ENCODE results near the gene ADGRL3.

Gene ADGRL3

GRCh38 chr4:61571761-61572559 is 371.8 kb downstream of the ADGRL3 start:
- H3K27ac ChIP-seq (ENCODE audit: low read depth, low read length), result no peak overlapping the region
- H3K79me2 ChIP-seq (ENCODE audit: control insufficient read depth, insufficient read depth, low read length, unreplicated experiment), result no peaks in the 10 kb centered on the region
- H2AFZ ChIP-seq (ENCODE audit: low read length, unreplicated experiment), result no peak overlapping the region
- H3K36me3 ChIP-seq (ENCODE audit: insufficient read depth, low read length), result no peaks in the 10 kb centered on the region
- H3K4me3 ChIP-seq (ENCODE audit: low read depth, low read length), result no peak overlapping the region
- H3K27me3 ChIP-seq (ENCODE audit: insufficient read depth, low read length), result peaks cover 24% of the 10 kb centered on the region
- H3K4me1 ChIP-seq (ENCODE audit: control insufficient read depth, insufficient read depth, low read length, unreplicated experiment), result peaks cover 3% of the 10 kb centered on the region

- Histone ChIP-seq H3K27me3 (ENCODE audit: insufficient read depth, low read length) (peaks cover 22% of the 10 kb centered on the region; the same call in 1 of the 2 replicates), H3K27ac (ENCODE audit: low read depth, low read length) (no peak overlapping the region), H3K4me3 (ENCODE audit: low read depth, low read length) (peak overlapping the region; percentile 9; the same call in 1 of the 2 replicates), H3K79me2 (ENCODE audit: control insufficient read depth, insufficient read depth, low read length, unreplicated experiment) (no peaks in the 10 kb centered on the region), H3K36me3 (ENCODE audit: insufficient read depth, low read length) (no peaks in the 10 kb centered on the region), H2AFZ (ENCODE audit: low read length, unreplicated experiment) (peak overlapping the region; percentile 10), H3K4me1 (ENCODE audit: control insufficient read depth, insufficient read depth, low read length, unreplicated experiment) (peaks cover 3% of the 10 kb centered on the region)
These were observed 375.7 kb downstream of the ADGRL3 start for GRCh38 chr4:61575796-61576195.

- H3K79me2 ChIP-seq (ENCODE audit: control insufficient read depth, insufficient read depth, low read length, unreplicated experiment), result no peaks in the 10 kb centered on the region
- no peak overlapping the region for H2AFZ ChIP-seq (ENCODE audit: low read length, unreplicated experiment)
- no peaks in the 10 kb centered on the region for H3K36me3 ChIP-seq (ENCODE audit: insufficient read depth, low read length)
- H3K4me1 ChIP-seq (ENCODE audit: control insufficient read depth, insufficient read depth, low read length, unreplicated experiment), result peaks cover 9% of the 10 kb centered on the region
- H3K4me3 ChIP-seq (ENCODE audit: low read depth, low read length), result no peak overlapping the region
- H3K27me3 ChIP-seq (ENCODE audit: insufficient read depth, low read length), result peaks cover 27% of the 10 kb centered on the region; the same call in 1 of the 2 replicates
- no peak overlapping the region for H3K27ac ChIP-seq (ENCODE audit: low read depth, low read length)
These were observed 379.7 kb downstream of the ADGRL3 start for GRCh38 chr4:61579786-61580185.

GRCh38 chr4:61580721-61581377 is 380.7 kb downstream of the ADGRL3 start:
- peaks cover 9% of the 10 kb centered on the region for H3K4me1 ChIP-seq (ENCODE audit: control insufficient read depth, insufficient read depth, low read length, unreplicated experiment)
- no peak overlapping the region for H3K4me3 ChIP-seq (ENCODE audit: low read depth, low read length)
- peaks cover 27% of the 10 kb centered on the region; the same call in 1 of the 2 replicates for H3K27me3 ChIP-seq (ENCODE audit: insufficient read depth, low read length)
- H3K79me2 ChIP-seq (ENCODE audit: control insufficient read depth, insufficient read depth, low read length, unreplicated experiment), result no peaks in the 10 kb centered on the region
- no peak overlapping the region for H2AFZ ChIP-seq (ENCODE audit: low read length, unreplicated experiment)
- H3K27ac ChIP-seq (ENCODE audit: low read depth, low read length), result no peak overlapping the region
- no peaks in the 10 kb centered on the region for H3K36me3 ChIP-seq (ENCODE audit: insufficient read depth, low read length)

GRCh38 chr4:61583696-61584095 is 383.6 kb downstream of the ADGRL3 start:
- peaks cover 6% of the 10 kb centered on the region for H3K4me1 ChIP-seq (ENCODE audit: control insufficient read depth, insufficient read depth, low read length, unreplicated experiment)
- H3K4me3 ChIP-seq (ENCODE audit: low read depth, low read length), result no peak overlapping the region
- no peak overlapping the region for H2AFZ ChIP-seq (ENCODE audit: low read length, unreplicated experiment)
- no peak overlapping the region for H3K27ac ChIP-seq (ENCODE audit: low read depth, low read length)
- H3K36me3 ChIP-seq (ENCODE audit: insufficient read depth, low read length), result no peaks in the 10 kb centered on the region
- peaks cover 24% of the 10 kb centered on the region; the same call in 1 of the 2 replicates for H3K27me3 ChIP-seq (ENCODE audit: insufficient read depth, low read length)
- H3K79me2 ChIP-seq (ENCODE audit: control insufficient read depth, insufficient read depth, low read length, unreplicated experiment), result no peaks in the 10 kb centered on the region

- Histone ChIP-seq H3K79me2 (ENCODE audit: control insufficient read depth, insufficient read depth, low read length, unreplicated experiment) (no peaks in the 10 kb centered on the region), H3K36me3 (ENCODE audit: insufficient read depth, low read length) (no peaks in the 10 kb centered on the region), H3K27ac (ENCODE audit: low read depth, low read length) (no peak overlapping the region), H2AFZ (ENCODE audit: low read length, unreplicated experiment) (no peak overlapping the region), H3K4me1 (ENCODE audit: control insufficient read depth, insufficient read depth, low read length, unreplicated experiment) (peaks cover 4% of the 10 kb centered on the region), H3K27me3 (ENCODE audit: insufficient read depth, low read length) (no peaks in the 10 kb centered on the region), H3K4me3 (ENCODE audit: low read depth, low read length) (no peak overlapping the region)
These were observed 388.7 kb downstream of the ADGRL3 start for GRCh38 chr4:61588621-61589402.

GRCh38 chr4:61590881-61591280 is 390.8 kb downstream of the ADGRL3 start:
- H3K27ac ChIP-seq (ENCODE audit: low read depth, low read length), result no peak overlapping the region
- no peaks in the 10 kb centered on the region for H3K27me3 ChIP-seq (ENCODE audit: insufficient read depth, low read length)
- no peak overlapping the region for H2AFZ ChIP-seq (ENCODE audit: low read length, unreplicated experiment)
- H3K4me3 ChIP-seq (ENCODE audit: low read depth, low read length), result no peak overlapping the region
- no peaks in the 10 kb centered on the region for H3K4me1 ChIP-seq (ENCODE audit: control insufficient read depth, insufficient read depth, low read length, unreplicated experiment)
- no peaks in the 10 kb centered on the region for H3K36me3 ChIP-seq (ENCODE audit: insufficient read depth, low read length)
- no peaks in the 10 kb centered on the region for H3K79me2 ChIP-seq (ENCODE audit: control insufficient read depth, insufficient read depth, low read length, unreplicated experiment)

- Histone ChIP-seq H2AFZ (ENCODE audit: low read length, unreplicated experiment) (no peak overlapping the region), H3K27me3 (ENCODE audit: insufficient read depth, low read length) (no peaks in the 10 kb centered on the region), H3K4me3 (ENCODE audit: low read depth, low read length) (no peak overlapping the region), H3K27ac (ENCODE audit: low read depth, low read length) (no peak overlapping the region), H3K36me3 (ENCODE audit: insufficient read depth, low read length) (no peaks in the 10 kb centered on the region), H3K4me1 (ENCODE audit: control insufficient read depth, insufficient read depth, low read length, unreplicated experiment) (no peaks in the 10 kb centered on the region), H3K79me2 (ENCODE audit: control insufficient read depth, insufficient read depth, low read length, unreplicated experiment) (no peaks in the 10 kb centered on the region)
These were observed 396.6 kb downstream of the ADGRL3 start for GRCh38 chr4:61596606-61597340.

GRCh38 chr4:61603086-61603485 is 403.0 kb downstream of the ADGRL3 start:
- Histone ChIP-seq H3K79me2 (ENCODE audit: control insufficient read depth, insufficient read depth, low read length, unreplicated experiment) (no peaks in the 10 kb centered on the region), H3K36me3 (ENCODE audit: insufficient read depth, low read length) (no peaks in the 10 kb centered on the region), H3K4me1 (ENCODE audit: control insufficient read depth, insufficient read depth, low read length, unreplicated experiment) (no peaks in the 10 kb centered on the region), H3K27me3 (ENCODE audit: insufficient read depth, low read length) (peaks cover 7% of the 10 kb centered on the region; the same call in 1 of the 2 replicates), H3K4me3 (ENCODE audit: low read depth, low read length) (no peak overlapping the region), H2AFZ (ENCODE audit: low read length, unreplicated experiment) (peak overlapping the region; percentile 39), H3K27ac (ENCODE audit: low read depth, low read length) (no peak overlapping the region)

GRCh38 chr4:61604054-61604453 is 403.9 kb downstream of the ADGRL3 start:
- Histone ChIP-seq H3K4me3 (ENCODE audit: low read depth, low read length) (no peak overlapping the region), H3K27ac (ENCODE audit: low read depth, low read length) (no peak overlapping the region), H3K36me3 (ENCODE audit: insufficient read depth, low read length) (no peaks in the 10 kb centered on the region), H2AFZ (ENCODE audit: low read length, unreplicated experiment) (no peak overlapping the region), H3K79me2 (ENCODE audit: control insufficient read depth, insufficient read depth, low read length, unreplicated experiment) (no peaks in the 10 kb centered on the region), H3K27me3 (ENCODE audit: insufficient read depth, low read length) (peaks cover 7% of the 10 kb centered on the region; the same call in 1 of the 2 replicates), H3K4me1 (ENCODE audit: control insufficient read depth, insufficient read depth, low read length, unreplicated experiment) (no peaks in the 10 kb centered on the region)

Measured in ACC112 (cell line).